GM18861 (cell line): ENCODE results near the gene IL1R2.

Source experiments
- ATAC-seq: cut with Tn5 transposase; IDR thresholded peaks from one replicate; pipeline ENCODE4 v1.9.1; 2021; ENCODE audit not compliant: unreplicated experiment

Gene IL1R2

GRCh38 chr2:102076512-102076911 lies 84.8 kb downstream of the IL1R2 start:
- no peak for ATAC-seq
